Measurements from ENCODE around the gene GLRX5.
"Not testable (repeated sequence)": the region's sequence is repeated elsewhere in the genome, so short reads cannot be mapped to it uniquely, and the experiment has no call there.

Gene GLRX5

DNA sequence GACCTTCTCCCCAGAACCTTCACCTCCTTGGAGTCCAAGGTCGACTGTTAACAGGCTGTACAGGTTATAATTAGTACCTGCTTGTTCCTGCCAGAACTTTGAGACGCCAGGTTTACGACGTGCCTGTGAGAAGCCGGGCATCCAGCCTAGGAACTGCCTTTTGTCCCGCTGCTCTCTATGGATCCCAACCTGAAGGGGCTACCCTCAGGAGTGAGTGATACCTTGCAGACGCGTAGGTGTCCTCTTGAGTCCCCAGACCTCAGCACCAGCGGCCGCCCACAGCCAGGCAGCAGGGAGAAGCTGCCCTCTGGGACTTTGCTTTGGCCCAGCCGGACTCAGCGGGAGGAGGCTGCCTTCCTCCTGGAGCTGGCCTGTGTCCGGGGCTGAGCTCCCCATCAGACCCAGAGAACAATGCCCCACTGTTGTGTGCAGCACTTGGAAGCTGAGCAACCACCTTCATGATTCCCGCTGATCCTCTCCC is 34.6 kb upstream of the GLRX5 start:
- no peak for FAIRE-seq

DNA sequence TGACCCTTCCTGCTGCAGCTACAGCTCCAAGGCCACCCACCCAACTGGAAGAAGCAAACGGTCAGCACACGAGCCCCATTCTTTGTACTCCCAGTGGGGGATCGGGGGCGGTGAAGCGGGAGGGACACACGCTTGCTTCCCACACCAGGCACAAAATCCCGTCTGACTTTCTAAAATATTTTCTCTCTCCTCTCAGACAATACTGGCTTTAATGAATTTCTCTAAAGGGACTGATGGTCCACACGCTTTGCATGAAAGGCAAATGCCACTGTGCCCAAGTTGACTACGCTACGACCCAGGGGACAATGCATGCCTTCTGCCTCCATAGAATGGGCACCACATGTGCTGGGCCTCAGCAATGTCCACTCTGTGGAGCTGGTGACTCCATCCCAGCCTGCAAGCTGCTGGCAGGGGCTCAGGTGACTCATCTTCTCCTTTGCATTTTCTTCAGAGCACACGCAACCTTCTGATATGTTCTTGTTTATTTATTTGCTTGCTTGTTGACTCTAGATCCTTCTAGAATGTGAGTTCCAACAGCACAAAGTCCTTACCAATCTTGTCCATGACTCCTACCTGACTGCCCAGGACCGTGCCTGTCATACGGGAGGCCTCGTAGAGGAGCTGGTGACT is 34.0 kb upstream of the GLRX5 start:
- no peak for FAIRE-seq

DNA sequence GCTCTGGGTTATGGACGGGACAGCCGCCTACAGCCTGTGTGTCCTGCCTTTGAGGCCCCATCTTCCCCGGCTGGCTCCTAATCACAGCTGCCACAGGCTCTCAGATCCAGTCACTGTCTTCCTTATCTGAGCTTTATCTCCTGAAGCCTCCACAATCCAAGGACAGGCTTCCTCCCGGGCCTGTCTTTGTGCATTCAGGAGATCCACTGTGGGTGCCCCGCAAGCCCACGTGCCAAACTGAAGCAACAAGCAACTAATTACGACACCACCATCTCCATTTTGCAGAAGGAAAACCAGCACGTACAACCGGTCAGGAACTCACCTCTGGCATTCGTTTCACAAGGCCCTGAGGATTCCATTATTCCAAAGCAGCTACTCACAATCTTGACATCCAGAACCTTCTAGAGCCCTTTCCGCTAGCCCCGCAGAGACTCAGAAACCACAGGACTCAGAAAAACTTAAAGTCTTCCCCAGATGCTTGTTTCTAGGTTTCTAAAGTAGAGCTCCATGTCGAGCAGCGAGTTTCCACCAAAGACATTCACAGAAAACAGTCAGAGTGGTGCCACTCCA is 32.4 kb upstream of the GLRX5 start:
- no peak for FAIRE-seq

DNA sequence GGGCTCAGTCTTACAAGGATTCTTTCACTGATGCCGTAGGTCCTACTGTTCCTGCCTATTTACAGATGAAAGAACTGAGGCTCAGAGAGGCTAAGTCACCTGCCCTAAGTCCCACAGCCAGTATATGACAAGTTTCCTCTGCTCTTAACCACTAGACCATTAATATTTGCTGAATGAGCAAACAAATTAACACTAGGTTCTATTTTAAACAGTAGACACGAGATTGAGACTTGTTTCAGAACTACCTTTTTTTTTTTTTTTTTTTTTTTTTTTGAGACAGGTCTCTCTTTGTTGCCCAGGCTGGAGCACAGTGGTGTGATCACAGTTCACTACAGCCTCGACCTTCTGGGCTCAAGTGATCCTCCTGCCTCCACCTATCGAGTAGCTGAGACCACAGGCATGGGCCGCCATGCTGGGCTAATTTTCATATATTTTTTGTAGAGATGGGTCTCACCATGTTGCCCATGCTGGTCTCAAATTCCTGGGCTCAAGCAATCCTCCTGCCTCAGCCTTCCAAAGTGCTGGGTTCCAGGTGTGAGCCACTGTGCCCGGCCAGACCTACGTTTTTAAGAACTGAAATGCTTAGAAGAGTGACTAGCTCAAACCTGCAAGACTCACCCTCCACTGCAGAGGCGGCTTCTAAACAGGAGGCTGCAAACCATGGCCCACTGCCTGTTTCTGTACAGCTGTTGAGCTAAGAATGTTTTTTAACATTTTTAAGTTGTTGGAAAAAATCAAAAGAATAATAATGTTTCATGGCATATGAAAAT is 31.3 kb upstream of the GLRX5 start:
- no peak for FAIRE-seq

DNA sequence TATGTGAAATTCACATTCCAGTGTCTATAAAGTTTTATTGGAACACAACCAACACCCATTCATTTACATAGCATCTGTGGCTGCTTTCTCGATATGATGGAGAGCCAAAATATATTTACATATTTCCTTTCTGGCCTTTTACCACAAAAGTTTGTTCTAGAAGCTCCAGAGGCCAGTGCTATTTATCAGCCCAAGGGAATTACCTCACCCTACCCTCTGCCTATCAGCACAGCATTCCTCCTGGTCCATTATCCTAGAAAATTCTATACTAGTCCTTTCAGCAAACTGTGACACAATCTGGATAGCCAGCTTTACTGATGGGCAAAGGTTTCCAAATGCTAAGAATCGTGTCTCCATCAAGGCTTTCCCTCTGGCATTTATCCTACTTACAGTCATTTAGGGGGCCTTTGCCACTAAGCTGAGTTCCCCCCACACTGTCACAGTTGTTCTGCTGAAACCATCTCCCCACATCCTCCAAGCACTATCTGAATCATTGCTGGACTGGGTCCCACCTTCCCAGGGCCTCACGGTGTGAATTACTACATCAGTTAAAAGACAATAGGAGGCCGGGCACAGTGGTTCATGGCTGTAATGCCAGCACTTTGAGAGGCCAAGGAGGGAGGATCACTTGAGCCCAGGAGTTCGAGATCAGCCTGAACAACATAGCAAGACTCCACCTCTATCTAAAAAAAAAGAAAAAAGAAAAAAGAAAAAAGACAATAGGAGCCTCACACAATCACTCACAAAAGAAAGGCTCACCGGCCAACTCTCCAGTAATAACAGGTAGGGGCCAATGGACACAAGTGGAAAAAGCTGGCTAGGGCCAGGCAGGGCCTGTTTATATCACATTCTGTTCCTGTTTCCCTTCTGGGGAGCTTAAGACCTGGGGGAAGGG is 30.5 kb upstream of the GLRX5 start:
- FAIRE-seq = no peak

DNA sequence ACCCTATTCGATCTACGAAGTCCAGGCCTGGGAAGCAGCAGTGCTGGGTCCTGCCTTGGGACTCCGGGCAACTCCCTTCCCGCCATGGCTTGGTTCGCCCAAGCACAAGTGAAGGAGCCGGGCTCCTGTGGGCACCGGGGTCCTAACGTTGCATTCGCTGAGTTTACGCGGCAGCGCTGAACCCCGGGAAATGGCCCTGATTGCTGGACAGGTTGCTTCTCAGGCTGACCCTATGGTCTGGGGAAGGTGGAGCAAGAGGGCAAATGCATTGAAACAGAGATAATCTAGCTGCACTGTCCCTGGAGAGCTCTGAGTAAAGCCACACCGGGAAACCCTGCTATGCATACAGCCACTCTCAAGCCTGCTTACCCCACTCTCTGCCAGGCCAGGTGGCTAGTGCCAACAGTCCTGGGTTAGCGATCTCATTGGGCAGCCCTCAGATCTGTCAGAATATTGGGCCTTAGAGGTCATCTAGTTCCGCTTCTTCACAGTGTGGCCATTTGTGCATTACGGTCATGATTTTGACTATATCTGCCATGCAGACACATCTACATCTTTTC is 29.7 kb upstream of the GLRX5 start:
- no peak for FAIRE-seq

DNA sequence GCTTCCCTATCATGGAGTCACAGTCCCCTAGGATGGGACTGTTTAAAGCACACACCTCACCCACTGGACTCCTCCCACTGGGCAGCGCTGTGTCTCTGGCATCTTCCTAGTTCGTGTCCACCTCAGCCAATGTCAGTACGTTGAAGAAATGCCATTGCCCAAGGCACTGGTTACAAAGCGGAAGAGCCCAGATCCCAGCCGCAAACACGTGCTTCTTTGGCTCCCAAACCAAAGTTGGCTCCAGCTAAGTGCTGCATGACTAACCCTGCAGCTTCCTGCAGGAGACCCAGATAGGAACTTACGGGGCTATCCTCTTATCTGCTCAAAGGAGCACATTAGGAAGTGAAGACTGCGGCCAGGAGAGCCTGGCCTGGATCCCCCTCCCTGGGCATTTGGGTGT is 27.7 kb upstream of the GLRX5 start:
- no peak for FAIRE-seq

DNA sequence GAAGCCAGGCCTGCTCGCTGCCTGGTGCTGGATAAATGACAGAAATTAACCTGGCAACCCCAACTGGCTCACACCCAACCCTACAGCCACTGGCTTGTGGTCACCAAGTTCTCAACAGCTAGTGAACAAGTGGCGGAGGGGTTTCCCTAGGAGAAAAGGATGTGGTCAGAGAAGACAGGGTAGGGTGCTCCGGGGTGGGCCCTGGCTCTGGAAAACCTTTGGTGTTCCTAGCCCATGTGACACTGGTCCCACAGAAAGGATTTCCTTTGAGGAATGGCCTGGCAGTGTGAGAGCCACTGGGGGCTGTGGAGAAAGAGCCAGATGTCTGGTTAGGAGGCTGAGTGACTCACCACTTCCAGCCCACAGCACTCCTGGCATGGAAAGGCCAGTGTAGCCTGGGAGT is 27.1 kb upstream of the GLRX5 start:
- FAIRE-seq = no peak

DNA sequence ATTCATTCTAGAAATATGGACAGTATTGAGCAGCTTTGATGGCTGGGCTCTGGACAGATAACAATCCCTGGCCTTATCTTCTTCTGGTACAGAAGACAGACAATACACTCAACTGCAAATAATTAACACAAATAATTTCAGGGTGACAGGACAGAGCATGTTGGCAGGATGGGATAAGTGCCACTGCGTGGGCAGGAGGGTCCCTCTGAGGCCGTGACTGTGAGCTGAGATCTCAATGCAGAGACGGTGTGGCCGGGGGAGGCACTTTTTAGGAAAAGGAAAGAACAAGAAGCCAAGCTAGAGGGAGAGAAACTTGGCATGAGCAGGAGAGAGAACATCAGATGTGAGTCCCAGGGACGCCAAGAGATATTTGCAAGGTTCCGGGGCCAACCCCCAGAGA is 26.5 kb upstream of the GLRX5 start:
- FAIRE-seq = no peak

DNA sequence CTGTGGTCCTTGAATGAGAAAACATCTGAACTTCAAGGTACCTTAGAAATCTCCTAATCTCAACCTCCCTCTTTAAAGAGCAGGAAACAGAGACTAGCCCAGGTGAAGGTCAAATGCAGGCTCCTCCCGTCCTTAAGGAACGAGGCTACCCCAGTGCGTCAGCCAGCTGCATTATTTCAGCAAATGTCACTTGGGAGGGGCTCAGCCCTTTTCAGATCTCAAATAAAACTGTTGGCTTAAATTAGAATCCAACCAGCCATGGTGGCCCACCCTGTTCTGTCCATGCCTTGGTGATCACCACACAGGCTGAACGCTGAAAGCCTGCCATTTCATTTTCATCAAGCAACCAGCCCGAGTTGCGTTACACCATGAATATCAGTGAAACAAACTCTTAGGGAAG is 25.4 kb upstream of the GLRX5 start:
- FAIRE-seq = no peak

DNA sequence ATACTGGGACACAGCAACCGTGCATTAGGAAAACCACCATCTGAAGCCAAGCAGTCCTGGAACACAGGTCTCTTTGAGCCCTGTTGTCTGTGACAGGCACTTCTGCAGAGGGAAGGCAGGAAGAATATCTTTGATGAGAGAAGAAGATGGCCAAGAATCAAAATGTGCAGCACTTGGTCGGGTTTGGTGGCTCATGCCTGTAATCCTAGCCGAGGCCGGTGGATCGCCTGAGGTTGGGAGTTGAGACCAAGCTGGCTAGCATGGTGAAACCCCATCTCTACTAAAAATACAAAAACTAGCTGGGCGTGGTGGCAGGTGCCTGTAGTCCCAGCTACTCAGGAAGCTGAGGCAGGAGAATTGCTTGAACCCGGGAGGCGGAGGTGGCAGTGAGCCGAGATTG is 24.5 kb upstream of the GLRX5 start:
- not testable (repeated sequence) for FAIRE-seq

DNA sequence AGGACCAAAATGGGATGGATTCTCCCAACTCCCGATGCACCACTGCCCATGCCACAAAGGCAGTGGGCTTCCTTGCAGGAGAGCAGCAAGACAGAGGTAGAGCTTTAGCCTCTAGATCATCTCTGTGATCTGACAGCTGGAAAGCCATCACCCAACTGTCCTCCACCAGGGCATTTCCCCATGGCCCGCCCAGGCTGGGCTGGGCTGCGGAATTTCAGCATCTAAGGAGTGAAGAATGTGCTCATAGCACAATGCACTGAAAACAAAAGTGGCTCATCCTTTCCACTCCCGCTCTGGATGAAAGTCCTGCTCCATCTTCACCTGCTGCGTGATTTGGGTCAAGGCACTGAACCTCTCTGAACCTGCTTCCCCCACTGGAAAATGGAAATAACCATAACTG is 24.0 kb upstream of the GLRX5 start:
- no peak for FAIRE-seq

DNA sequence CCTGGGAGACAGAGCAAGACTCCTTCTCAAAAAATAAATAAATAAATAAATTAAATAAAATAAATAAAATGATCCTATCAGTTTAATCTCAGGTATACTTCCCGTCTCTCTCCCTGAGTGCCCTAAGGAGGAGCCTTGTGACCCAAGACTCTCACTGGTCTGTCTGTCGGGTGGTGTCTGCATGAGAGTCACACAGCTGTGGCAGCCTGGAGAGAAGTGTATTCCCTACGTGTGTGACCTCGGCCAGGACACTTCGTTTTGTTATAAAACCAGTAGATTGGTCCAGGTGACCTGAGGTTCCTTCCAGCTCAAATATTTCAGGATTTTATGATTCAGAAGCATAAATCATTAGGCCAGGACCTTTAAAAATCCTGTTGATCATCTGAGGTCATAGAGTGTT is 23.2 kb upstream of the GLRX5 start:
- FAIRE-seq = no peak

DNA sequence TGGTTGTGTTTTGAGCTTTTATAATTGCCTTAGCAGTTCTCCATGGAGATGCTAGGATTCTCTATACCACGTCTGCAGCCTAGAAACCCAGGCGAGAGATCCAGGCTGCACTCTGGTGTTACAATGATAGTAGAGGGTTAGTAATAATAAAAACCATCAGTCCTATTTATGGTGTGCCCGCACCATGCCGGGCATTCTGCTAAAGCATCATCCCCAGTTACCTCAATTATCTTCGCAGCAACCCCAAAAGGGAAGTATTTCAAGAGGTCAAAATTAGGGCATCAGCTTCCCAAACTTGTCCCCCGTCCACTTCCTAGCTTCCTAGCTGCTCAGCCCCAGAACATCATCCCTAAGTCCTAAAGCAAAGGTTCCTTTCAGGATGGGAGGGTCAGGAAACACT is 21.6 kb upstream of the GLRX5 start:
- no peak for FAIRE-seq

DNA sequence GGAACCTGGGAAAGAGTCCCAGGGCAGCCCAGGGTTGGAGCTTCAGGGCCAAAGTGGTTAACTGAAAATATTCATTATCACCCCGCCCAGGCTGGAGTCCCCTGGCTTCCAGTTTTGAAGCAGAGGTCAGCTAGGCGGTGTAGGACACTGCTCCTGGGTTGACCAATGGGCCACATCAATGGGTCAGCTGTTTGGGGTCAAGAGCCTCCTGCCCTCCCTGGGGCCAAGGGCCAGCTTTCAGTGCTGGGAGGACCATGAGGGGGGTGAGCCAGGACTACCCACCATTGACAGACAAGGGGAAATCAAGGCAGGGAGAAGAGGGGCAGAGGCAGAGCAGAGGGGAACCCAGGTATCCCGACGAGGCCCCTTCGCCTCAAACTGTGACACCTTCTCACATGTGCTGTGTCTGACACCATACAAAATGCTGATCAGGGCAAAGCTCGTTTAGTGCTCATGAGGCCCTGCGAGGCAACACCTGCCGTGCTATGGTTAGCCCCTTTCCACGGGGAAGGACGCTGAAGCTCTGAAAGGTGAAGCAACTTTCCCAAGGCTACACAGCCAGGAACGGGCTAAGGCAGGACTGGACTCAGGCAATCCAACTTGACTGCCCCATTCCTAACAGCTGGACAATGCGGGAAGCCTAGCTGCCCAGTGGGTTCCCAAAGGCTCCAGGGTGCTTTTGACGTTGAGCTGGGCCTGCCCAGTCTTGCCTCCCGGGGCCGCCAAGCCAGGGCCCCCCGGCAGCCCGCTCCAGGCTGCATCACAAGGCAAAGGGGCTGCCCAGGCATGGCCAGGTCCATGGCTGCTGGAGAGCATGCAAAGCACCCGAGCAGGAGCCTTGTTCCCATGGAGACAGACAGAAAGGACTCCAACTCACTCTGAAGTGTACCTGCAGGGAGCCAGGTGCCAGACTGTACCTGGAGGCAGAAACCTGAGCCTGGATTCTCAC is 20.4 kb upstream of the GLRX5 start:
- no peak for FAIRE-seq

DNA sequence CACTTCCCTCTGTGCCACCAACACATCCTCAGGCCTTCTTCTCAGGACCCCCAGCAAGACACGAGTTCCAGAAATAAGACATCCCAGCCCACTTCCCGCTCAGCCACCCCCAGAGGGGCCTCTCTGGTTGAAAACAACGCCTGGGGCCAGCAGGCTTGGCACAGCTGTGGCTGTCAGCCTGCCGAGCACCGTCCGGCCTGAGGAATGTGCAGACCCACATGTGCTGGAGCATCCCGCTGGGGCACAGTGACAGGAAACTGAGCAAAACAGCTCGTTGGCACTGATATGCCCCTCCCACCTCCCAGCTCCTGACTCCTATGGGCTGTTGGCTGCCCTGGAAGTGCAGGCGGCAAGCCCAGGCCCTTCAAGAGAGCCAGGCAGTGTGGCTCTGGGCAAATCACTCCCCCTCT is 19.8 kb upstream of the GLRX5 start:
- no peak for FAIRE-seq

DNA sequence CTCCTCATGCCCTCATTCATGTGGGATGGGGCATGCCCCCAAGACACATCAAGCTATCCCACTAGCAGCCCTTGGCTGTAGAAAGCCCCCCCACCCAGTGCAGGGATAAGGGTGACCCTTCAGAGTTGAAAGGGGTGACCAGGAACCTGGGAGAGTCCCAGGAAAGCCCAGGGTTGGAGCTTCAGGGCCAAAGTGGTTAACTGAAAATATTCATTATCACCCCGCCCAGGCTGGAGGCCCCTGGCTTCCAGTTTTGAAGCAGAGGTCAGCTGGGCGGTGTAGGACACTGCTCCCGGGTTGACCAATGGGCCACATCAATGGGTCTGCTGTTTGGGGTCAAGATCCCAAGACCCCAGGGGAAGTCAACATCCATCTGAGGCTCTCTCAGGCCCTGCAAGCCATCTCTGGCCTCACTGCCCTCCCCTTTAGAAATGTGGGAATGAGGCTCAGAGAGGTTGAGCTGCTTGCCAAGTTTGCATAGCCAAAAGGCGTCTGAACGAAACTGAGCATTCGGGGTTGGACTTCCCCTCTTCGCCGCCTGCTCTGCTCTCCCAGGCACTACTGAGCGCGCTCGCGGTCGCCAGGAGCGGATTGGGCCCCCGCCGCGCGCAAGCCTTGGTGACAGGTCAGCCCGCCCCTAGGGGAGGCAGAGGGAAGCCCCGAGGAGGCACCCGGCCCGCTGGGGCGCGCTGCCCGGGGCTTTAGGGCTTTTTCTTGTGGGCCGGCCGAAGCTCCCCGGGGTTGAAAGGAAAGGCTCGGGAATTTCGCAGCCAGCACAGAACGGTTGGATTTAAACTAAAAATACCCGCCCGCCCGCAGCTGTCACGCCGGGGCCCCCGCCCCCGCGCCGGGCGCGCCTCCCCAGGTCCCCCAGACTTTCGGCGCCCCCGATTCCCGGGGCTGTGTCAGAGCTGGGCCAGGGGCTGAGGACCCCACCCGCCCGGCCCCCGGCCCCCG is 19.0 kb upstream of the GLRX5 start:
- FAIRE-seq = no peak

DNA sequence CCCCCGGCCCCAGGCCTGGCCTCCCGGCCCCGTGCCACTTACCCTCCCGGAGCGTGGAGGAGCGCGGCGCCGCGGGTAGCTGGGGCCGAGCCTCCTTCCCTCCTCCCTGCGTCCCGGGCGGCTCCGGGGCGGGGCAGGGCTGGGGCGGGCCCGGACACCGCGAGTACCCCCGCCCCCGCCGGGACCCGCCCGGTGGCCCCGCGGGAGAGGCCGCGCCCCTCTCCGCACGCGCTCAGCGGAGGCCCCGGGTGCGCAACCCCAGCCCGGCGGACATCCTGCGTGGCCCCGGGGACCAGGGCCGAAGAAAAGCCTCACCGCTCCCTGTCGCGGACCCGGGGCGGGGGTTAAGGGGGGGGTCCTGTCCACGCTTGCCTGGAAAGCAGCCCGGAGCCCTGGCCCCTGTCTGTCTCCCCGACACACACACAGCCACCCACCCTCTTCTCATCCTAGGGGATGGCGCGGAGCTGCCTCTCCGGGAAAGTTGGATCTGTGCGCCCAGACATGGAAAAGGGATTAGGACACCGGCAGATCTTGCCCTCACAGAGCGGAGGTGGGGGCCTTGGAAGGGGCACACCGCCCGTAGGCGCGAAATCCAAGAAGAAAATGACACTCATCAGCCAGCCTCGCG is 18.2 kb upstream of the GLRX5 start, which contains the start of gene SYNE3:
Gene SYNE3, minus strand, starts transcription at position 97 of the 628 bp plus-strand sequence. CDS start 40,829 bp downstream, outside the sequence.
- no peak for FAIRE-seq

DNA sequence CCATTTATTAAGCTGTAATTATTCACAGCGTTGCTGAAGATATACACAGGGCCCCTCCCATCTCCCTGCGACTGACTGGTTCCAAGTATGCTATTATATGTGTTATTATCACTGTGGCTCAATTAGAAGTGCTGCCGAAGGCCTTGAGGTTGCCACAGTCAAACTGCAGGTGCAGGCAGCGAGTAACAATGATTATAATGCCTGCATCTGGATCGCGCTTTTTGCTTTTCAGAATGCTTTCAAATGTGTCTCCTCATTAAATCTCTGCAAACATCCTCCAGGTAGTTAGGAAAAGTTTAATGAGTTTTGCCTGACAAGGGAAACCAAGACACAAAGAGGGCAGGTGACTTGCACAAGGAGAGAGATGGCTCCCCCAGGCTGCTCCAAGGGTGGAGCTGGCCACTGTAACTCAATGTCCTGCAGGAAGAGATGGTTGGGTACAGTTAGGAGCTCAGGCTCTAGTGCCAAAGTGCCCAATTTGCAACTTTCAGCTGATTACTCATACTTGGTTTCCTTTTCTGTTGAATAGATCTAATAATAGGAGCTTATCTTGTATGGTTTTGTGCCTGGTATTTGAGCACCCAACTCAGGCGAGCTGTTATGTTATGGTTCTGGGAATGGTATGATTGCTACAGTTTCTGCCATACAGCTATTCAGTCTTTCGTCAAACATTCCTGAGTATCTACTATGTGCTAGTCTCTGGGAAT is 16.7 kb upstream of the GLRX5 start:
- no peak for FAIRE-seq

Data from islet of Langerhans (tissue), 1 donor.